OCI-LY1 (cell line): ENCODE data around the gene ZBTB24.

Experiments used
- H2AFZ ChIP-seq: fragments of 200-600 bp; sonication (generic), shearing (Covaris generic); 2 replicates; pipeline ENCODE4 v1.6.0; 2014; ENCODE audit warnings: antibody characterized with exemption, mild to moderate bottlenecking, low read length
- H3F3A ChIP-seq: fragments of 200-600 bp; sonication (generic), shearing (Covaris generic); 2 replicates; pipeline ENCODE4 v1.6.0; 2014; ENCODE audit warnings: mild to moderate bottlenecking, antibody characterized with exemption, low read length, moderate library complexity; ENCODE audit not compliant: insufficient read depth
- H3K27ac ChIP-seq: fragments of 200-600 bp; sonication (generic); 2 replicates; pipeline ENCODE4 v1.5.1; 2014; ENCODE audit warnings: low read length, mixed run types, mild to moderate bottlenecking, low read depth; ENCODE audit not compliant: poor library complexity, severe bottlenecking
- H3K27me3 ChIP-seq: fragments of 200-600 bp; sonication (generic); 2 replicates; pipeline ENCODE4 v1.6.0; 2014; ENCODE audit warnings: antibody characterized with exemption, mild to moderate bottlenecking, low read length, moderate library complexity; ENCODE audit not compliant: insufficient read depth
- H3K36me3 ChIP-seq: fragments of 200-600 bp; sonication (generic); 2 replicates; pipeline ENCODE4 v1.6.1; 2014; ENCODE audit warnings: mild to moderate bottlenecking, antibody characterized with exemption, low read length, moderate library complexity, mixed read lengths; ENCODE audit not compliant: insufficient read depth
- H3K4me1 ChIP-seq: fragments of 200-600 bp; sonication (generic); 2 replicates; pipeline ENCODE4 v1.5.1; 2014; ENCODE audit warnings: mild to moderate bottlenecking, low read length, moderate library complexity; ENCODE audit not compliant: insufficient read depth, severe bottlenecking
- H3K4me2 ChIP-seq: fragments of 200-600 bp; sonication (generic), shearing (Covaris generic); 2 replicates; pipeline ENCODE4 v1.6.1; 2014; ENCODE audit warnings: low read length
- H3K4me3 ChIP-seq: fragments of 200-600 bp; sonication (generic); 2 replicates; pipeline ENCODE4 v1.5.1; 2014; ENCODE audit warnings: low read length, low read depth, mild to moderate bottlenecking, mixed read lengths; ENCODE audit not compliant: poor library complexity, severe bottlenecking
- H3K79me2 ChIP-seq: fragments of 200-600 bp; shearing (Covaris generic); 2 replicates; pipeline ENCODE4 v1.6.1; 2016; ENCODE audit warnings: mixed run types, low read length, mixed read lengths; ENCODE audit not compliant: insufficient read depth
- H3K9ac ChIP-seq: fragments of 200-600 bp; sonication (generic), shearing (Covaris generic); 2 replicates; pipeline ENCODE4 v1.6.1; 2014; ENCODE audit warnings: mild to moderate bottlenecking, low read length, mixed read lengths
- H3K9me2 ChIP-seq: fragments of 200-600 bp; sonication (generic), shearing (Covaris generic); 2 replicates; pipeline ENCODE4 v1.6.1; 2014; ENCODE audit warnings: low read depth, mild to moderate bottlenecking, low read length, mixed read lengths
- H3K9me3 ChIP-seq: fragments of 200-600 bp; shearing (Covaris generic); 2 replicates; pipeline ENCODE4 v1.6.1; 2014; ENCODE audit warnings: low read length, mixed read lengths
- H4K20me1 ChIP-seq: fragments of 200-600 bp; sonication (generic), shearing (Covaris generic); 2 replicates; pipeline ENCODE4 v1.6.0; 2016; ENCODE audit warnings: mild to moderate bottlenecking, low read length; ENCODE audit not compliant: insufficient read depth
- CTCF ChIP-seq: fragments of 200-600 bp; sonication (generic), shearing (Covaris generic); IDR thresholded peaks from 2 replicates; pipeline ENCODE4 v1.5.1; 2017; ENCODE audit warnings: mild to moderate bottlenecking, antibody characterized with exemption, low read length, moderate library complexity, mixed read lengths
- EZH2 ChIP-seq: fragments of 200-600 bp; sonication (generic), shearing (Covaris generic); IDR thresholded peaks from 2 replicates; pipeline ENCODE4 v1.8.0; 2017; ENCODE audit warnings: borderline replicate concordance, mixed run types, mild to moderate bottlenecking, antibody characterized with exemption, low read length, moderate library complexity, mixed read lengths

The ZBTB24 gene

GRCh38 chr6:109428889-109429477 lies 54.0 kb downstream of the ZBTB24 start:
- no peaks in the 10 kb centered on the region for H3K9me3 ChIP-seq
- H3K79me2 ChIP-seq: no peaks in the 10 kb centered on the region
- H4K20me1 ChIP-seq: no peaks in the 10 kb centered on the region
- H2AFZ ChIP-seq: no peak overlapping the region
- H3K27ac ChIP-seq: no peak overlapping the region
- H3K36me3 ChIP-seq: no peaks in the 10 kb centered on the region
- H3K27me3 ChIP-seq: no peaks in the 10 kb centered on the region
- no peaks in the 10 kb centered on the region for H3F3A ChIP-seq
- no peak overlapping the region for H3K4me3 ChIP-seq
- H3K4me2 ChIP-seq: no peak overlapping the region
- TF ChIP-seq CTCF (no peak), EZH2 (no peak)
- no peaks in the 10 kb centered on the region for H3K4me1 ChIP-seq
- H3K9ac ChIP-seq: no peak overlapping the region
- H3K9me2 ChIP-seq: no peaks in the 10 kb centered on the region

- no peak overlapping the region for H3K4me3 ChIP-seq
- H3K27ac ChIP-seq: no peak overlapping the region
- H3K4me2 ChIP-seq: no peak overlapping the region
- no peak overlapping the region for H3K9ac ChIP-seq
- no peaks in the 10 kb centered on the region for H3K79me2 ChIP-seq
- no peak for TF ChIP-seq EZH2
- no peak for TF ChIP-seq CTCF
- H3K9me2 ChIP-seq: no peaks in the 10 kb centered on the region
- H3K36me3 ChIP-seq: no peaks in the 10 kb centered on the region
- no peak overlapping the region for H2AFZ ChIP-seq
- H3F3A ChIP-seq: no peaks in the 10 kb centered on the region
- no peaks in the 10 kb centered on the region for H3K9me3 ChIP-seq
- H3K27me3 ChIP-seq: no peaks in the 10 kb centered on the region
- no peaks in the 10 kb centered on the region for H4K20me1 ChIP-seq
- H3K4me1 ChIP-seq: no peaks in the 10 kb centered on the region
Observed at GRCh38 chr6:109424946-109425345, 58.1 kb downstream of the ZBTB24 start.

GRCh38 chr6:109421184-109421583 lies 61.8 kb downstream of the ZBTB24 start:
- Histone ChIP-seq H3K4me1 (no peaks in the 10 kb centered on the region), H3K79me2 (no peaks in the 10 kb centered on the region), H3K4me2 (no peak overlapping the region), H3K36me3 (no peaks in the 10 kb centered on the region), H3K4me3 (no peak overlapping the region), H3K27me3 (no peaks in the 10 kb centered on the region), H3K9ac (no peak overlapping the region), H3K9me3 (no peaks in the 10 kb centered on the region), H2AFZ (no peak overlapping the region), H4K20me1 (no peaks in the 10 kb centered on the region), H3K27ac (no peak overlapping the region), H3K9me2 (no peaks in the 10 kb centered on the region), H3F3A (no peaks in the 10 kb centered on the region)
- no peak for TF ChIP-seq EZH2

GRCh38 chr6:109420751-109421150 lies 62.3 kb downstream of the ZBTB24 start:
- Histone ChIP-seq H3F3A (no peaks in the 10 kb centered on the region), H3K9me3 (no peaks in the 10 kb centered on the region), H3K9me2 (no peaks in the 10 kb centered on the region), H3K36me3 (no peaks in the 10 kb centered on the region), H3K27ac (no peak overlapping the region), H3K4me2 (no peak overlapping the region), H3K79me2 (no peaks in the 10 kb centered on the region), H4K20me1 (no peaks in the 10 kb centered on the region), H3K27me3 (no peaks in the 10 kb centered on the region), H3K4me1 (no peaks in the 10 kb centered on the region), H3K4me3 (no peak overlapping the region), H3K9ac (no peak overlapping the region), H2AFZ (no peak overlapping the region)
- no peak for TF ChIP-seq CTCF
- no peak for TF ChIP-seq EZH2
